A673 (cell line): ENCODE measurements around the gene SPATC1L.

Experiments used
- CTCF ChIP-seq: fragments of 300-800, 200-600 bp; sonication (generic); conservative IDR thresholded peaks from 2 replicates; pipeline ENCODE4 v1.5.1; 2017; ENCODE audit warnings: low read depth, mild to moderate bottlenecking, antibody characterized with exemption, low read length, moderate library complexity, mixed read lengths
- EZH2 ChIP-seq: fragments of 200-600 bp; sonication (generic); IDR thresholded peaks from 2 replicates; pipeline ENCODE4 v1.6.1; 2017; ENCODE audit warnings: borderline replicate concordance, low read depth, mild to moderate bottlenecking, mixed read lengths, antibody characterized with exemption, low read length; ENCODE audit not compliant: poor library complexity, severe bottlenecking

- no peak for TF ChIP-seq EZH2
- no peak for TF ChIP-seq CTCF
Observed at GRCh38 chr21:46180079-46180722, 4.1 kb downstream of the SPATC1L start.
